Midbrain (tissue), 1 donor: ENCODE measurements around the gene CACNA1B.
"Not testable (repeated sequence)": the region's sequence is repeated elsewhere in the genome, so short reads cannot be mapped to it uniquely, and the experiment has no call there.

ENCODE experiments used
- DNase-seq: peaks from one replicate; lab custom pipeline; 2025; lab: John Stamatoyannopoulos, UW

Gene CACNA1B

DNA sequence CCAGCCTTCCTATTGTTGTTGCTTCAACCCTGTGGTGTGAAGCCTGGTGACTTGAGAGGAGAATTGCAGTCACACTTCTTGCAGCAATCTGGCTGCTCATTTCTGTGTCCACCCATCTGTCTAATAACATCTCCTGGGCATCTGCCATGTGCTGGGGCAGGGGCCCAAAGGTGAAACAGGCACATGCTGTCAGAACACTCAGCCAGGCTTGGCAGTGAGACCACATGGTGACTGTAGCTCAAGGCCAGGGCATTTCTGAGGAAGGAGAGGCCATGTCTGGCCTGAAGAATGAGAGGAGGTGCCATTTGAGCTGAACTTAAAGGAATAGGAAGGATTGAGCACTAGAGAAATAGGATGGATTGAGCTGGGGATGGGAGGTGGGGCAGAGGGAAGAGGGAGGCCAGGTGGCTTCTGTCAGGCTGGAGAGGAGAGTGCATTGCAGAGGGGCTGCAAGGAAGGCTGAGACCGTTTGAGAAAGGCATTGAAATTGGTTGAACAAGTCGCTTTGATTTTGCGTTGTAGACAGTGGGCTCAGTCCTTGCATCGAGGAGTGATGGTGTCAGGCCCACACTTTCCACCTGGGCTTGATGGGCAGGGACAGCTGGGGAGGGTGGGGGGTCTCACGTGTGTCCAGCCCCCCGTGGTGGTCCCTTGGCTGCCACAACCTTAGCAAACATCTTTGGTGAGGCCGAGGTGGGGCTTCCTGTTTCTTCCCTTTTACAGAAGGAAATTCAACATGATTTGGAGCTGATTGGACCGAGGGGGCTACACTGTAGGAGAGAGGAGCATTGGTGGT lies 222.4 kb downstream of the CACNA1B start:
- no peak for DNase-seq

GRCh38 chr9:138100711-138101350 lies 223.2 kb downstream of the CACNA1B start:
- DNase-seq, result no peak

DNA sequence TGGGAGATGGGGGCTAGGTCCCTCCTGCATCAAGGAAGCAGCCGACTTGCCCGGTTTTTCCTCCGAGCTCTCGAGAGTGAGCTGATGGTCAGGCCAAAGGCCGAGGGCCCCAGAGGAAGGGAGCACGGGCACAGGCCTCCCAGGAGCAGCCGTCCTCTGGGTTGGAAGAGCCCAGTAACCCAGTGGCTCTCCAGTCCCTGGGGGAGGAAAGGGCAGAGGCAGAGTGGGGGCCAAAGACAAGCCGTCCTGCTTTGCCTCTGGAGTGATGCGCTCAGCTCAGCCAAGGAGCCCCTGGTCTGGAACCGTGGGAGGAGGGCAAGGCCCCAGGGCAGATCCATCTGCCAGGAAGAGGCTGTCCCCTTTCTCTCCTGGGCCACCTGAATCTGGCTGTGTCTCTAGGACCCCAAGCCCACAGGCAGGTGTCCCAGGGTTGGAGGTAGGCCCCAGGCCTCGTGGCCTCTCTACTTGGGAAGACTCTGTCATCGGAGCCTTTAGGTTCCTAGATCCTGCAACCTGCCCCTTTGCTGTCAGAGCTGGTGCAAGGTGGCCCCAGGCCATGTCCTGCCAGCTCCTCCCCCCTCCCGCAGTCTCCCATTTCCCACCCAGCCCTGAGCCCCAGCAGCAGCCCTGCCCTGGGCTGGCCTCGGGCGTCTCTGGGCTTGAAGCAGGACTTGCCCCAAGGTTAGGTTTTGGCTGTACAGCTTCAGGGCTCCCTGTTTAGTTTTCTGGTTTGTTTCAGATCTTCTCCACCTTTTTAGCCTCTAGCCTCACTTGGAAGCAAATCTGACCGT lies 224.1 kb downstream of the CACNA1B start:
- no peak for DNase-seq

DNA sequence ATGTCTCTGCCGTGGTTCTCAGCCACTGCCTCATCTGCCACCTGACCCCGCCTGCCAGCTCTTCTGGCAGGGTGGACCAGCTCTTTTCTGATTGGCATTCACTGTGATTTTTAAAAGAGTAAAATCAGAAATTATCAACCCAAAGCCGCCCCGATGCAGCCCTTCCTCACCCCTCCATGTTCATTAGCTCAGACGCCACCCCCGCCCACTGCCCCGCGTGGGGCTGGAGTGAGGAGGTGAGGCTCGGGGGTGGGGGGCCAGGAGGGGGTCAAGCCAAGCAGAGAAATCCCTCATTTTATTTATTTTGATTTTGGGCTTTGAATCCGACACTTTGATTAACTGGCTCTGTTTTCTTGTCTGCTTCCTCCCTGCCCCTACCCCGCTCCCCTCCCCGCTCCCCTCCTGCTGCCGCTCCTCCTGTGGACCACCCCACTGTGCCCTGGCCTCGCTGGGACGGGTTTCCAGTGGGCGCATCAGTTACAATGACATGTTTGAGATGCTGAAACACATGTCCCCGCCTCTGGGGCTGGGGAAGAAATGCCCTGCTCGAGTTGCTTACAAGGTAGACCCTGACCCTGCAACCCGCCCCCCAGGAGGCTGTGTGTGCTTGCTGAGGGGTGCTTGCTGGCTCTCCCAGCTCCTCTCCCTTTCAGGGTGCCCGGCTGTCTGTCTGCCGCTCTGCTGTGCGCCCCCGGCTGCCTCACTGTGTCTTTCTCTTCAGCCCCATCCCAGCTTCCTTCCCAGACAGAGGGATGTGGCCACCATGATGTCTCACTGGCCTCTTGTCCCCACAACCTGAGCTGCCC lies 224.9 kb downstream of the CACNA1B start:
- no peak for DNase-seq

GRCh38 chr9:138103111-138103848 lies 225.7 kb downstream of the CACNA1B start:
- DNase-seq, result no peak

GRCh38 chr9:138103849-138104206 lies 226.2 kb downstream of the CACNA1B start:
- DNase-seq, result no peak

GRCh38 chr9:138104251-138105122 lies 226.9 kb downstream of the CACNA1B start:
- no peak for DNase-seq

GRCh38 chr9:138105123-138105415 lies 227.5 kb downstream of the CACNA1B start:
- no peak for DNase-seq

GRCh38 chr9:138105561-138106505 lies 228.3 kb downstream of the CACNA1B start:
- no peak for DNase-seq

DNA sequence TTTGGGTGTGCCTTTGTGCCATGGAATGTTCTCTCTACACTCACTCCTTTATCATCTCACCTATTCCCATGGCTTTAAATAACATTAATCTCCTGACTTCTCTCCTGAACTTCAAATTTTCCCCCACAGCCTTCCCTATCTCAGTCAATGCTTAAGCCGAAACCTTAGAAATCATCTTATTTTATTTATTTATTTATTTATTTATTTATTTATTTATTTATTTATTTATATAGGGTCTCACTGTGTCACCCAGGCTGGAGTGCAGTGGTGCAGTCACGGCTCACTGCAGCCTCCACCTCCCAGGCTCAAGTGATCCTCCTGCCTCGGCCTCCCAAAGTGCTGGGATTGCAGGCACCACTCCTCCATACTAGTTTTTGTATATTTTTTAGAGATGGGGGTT lies 229.5 kb downstream of the CACNA1B start:
- not testable (repeated sequence) for DNase-seq

DNA sequence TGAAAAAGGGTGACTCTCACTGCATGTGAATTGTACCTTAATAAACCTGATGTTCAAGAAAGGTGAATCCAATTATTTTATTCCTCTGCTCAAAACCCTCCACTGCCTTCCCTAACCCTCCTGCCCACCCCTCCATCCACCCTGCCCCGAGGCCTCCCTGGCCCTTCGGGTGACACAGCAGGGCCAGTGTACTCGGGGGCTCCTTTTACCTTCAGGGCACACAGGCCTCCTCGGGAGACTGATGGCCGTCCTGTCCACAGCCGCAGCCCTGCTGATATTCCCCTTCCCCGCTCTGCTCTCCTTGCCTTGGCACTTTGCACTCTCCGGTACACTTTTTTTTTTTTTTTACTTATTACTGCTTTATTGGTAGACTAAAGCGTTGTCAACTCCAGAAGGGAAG lies 234.0 kb downstream of the CACNA1B start:
- no peak for DNase-seq

- no peak for DNase-seq
Observed at GRCh38 chr9:138112090-138112748, 234.6 kb downstream of the CACNA1B start.

DNA sequence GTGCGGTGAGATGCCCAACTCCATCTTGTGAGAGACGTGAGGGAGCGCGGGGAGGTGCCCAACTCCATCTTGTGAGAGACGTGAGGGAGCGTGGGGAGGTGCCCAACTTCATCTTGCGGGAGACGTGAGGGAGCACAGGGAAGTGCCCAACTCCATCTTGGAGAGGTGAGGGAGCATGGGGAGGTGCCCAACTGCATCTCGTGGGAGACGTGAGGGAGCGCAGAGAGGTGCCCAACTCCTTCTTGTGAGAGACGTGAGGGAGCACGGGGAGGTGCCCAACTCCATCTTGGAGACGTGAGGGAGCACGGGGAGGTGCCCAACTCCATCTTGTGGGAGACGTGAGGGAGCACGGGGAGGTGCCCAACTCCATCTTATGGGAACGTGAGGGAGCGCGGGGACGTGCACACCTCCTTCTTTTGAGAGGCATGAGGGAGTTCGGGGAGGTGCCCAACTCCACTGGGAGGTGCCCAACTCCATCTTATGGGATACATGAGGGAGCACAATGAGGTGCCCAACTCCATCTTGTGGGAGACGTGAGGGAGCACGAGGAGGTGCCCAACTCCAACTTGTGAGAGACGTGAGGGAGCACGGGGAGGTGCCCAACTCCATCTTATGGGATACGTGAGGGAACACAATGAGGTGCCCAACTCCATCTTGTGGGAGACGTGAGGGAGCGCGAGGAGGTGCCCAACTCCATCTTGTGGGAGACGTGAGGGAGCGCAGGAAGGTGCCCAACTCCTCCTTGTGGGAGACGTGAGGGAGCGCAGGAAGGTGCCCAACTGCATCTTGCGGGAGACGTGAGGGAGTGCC lies 235.4 kb downstream of the CACNA1B start:
- no peak for DNase-seq

DNA sequence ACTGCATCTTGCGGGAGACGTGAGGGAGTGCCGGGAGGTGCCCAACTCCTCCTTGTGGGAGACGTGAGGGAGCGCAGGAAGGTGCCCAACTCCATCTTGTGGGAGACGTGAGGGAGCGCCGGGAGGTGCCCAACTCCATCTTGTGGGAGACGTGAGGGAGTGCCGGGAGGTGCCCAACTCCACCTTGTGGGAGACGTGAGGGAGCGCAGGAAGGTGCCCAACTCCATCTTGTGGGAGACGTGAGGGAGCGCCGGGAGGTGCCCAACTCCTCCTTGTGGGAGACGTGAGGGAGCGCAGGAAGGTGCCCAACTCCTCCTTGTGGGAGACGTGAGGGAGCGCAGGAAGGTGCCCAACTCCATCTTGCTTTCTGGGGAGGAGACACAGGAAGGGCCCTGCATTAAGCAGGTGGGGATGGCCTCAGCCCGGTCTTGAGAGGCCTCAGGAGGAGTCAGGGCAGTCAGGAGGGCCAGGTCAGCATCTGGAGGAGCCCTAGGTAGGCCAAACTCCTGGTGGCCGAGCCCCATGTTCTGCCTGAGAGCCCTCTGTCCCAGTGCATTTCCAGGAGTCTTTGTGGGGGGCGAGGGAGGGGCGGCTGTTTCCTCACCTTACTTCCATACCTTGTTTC lies 236.2 kb downstream of the CACNA1B start:
- not testable (repeated sequence) for DNase-seq

- no peak for DNase-seq
Observed at GRCh38 chr9:138114501-138115245, 237.1 kb downstream of the CACNA1B start.

- DNase-seq, result no peak
Observed at GRCh38 chr9:138115506-138115905, 237.9 kb downstream of the CACNA1B start.

DNA sequence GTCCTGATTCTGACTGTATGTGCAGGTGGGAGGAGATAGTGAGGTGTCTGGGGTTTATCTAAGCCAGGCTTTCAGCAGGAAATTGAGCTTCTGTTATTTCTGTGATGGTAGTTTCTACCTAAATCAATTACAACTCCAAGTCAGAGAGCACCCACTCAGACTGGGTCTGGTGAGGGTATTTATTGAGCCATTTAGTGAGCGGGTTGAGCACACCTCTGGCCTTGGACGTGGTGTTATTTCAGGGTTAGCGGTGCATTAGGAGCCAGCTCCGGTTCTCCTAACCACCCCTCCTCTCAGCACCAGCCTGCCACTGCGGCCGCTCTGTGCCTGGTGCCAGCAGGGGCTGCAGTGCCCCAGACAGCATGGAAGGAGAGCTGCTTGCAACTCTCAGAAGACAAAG lies 238.9 kb downstream of the CACNA1B start:
- DNase-seq, result no peak
